H1 (cell line): ENCODE data around the gene UBA5. TPM values are rescaled to one million over a fixed set of nuclear protein-coding genes. Genes with fewer than 3 reads are reported as not detected.

Source experiments
- CBX8 ChIP-seq: fragments of 300-800, 300-1000 bp; sonication (generic); IDR thresholded peaks from 2 replicates; pipeline ENCODE4 v1.7.1; 2016; ENCODE audit warnings: low read depth, low read length, borderline replicate concordance
- CHD1 ChIP-seq: IDR thresholded peaks from 2 replicates; pipeline ENCODE4 v1.6.1; 2012; ENCODE audit warnings: low read depth, low read length, improper control_type of control experiment
- JUN ChIP-seq: IDR thresholded peaks from 2 replicates; pipeline ENCODE4 v1.6.1; 2011; ENCODE audit warnings: low read depth, mild to moderate bottlenecking, improper control_type of control experiment, low read length
- NRF1 ChIP-seq: IDR thresholded peaks from 2 replicates; pipeline ENCODE4 v1.6.1; 2011; ENCODE audit warnings: mild to moderate bottlenecking, low read depth, low read length, improper control_type of control experiment
- PHF8 ChIP-seq: fragments of 200-600 bp; sonication (generic); conservative IDR thresholded peaks from 2 replicates; pipeline ENCODE4 v1.7.1; 2012; ENCODE audit warnings: low read depth, mild to moderate bottlenecking, inconsistent platforms, low read length, moderate library complexity
- POU5F1 ChIP-seq: IDR thresholded peaks from 2 replicates; pipeline ENCODE4 v1.6.1; 2011; ENCODE audit warnings: low read depth, mild to moderate bottlenecking, low read length, moderate library complexity
- RFX5 ChIP-seq: IDR thresholded peaks from 2 replicates; pipeline ENCODE4 v1.6.1; 2011; ENCODE audit warnings: low read depth, low read length, improper control_type of control experiment, borderline replicate concordance
- SP2 ChIP-seq: IDR thresholded peaks from 2 replicates; pipeline ENCODE4 v1.6.1; 2012; ENCODE audit warnings: mild to moderate bottlenecking, low read length, inconsistent platforms
- TEAD4 ChIP-seq: IDR thresholded peaks from 2 replicates; pipeline ENCODE4 v1.6.1; 2012; ENCODE audit warnings: low read depth, low read length, inconsistent platforms, mixed read lengths
- ZNF274 ChIP-seq: IDR thresholded peaks from 2 replicates; pipeline ENCODE4 v1.7.0; 2012; ENCODE audit warnings: low read length, borderline replicate concordance; ENCODE audit errors: extremely low read depth
- polyA plus RNA-seq, 7 experiments: library from polyadenylated mRNA; depleted of rRNA in 3 of 7; stranded (reverse) in 5 of 7; unstranded in 2 of 7; fragments of >200 nt in 5 of 7; fragments of 200-250 nt in 2 of 7; gene quantifications; 1 replicate in 5 of 7; 2 replicates in 1 of 7; 4 replicates in 1 of 7; pipeline versions ENCODE4 v1.2.1 to v1.2.3, GENCODE V29; 2011 to 2013; ENCODE audit warnings: missing spikeins in 2 of 7, mixed read lengths in 2 of 7
- total RNA-seq: library from RNA; stranded (reverse); fragmentation: NEBNext Ultra II Directional; extraction: Animal tissue kit (Norgen Biotek cat#: 25700); gene quantifications from 2 replicates; pipeline ENCODE4 v1.2.1, GENCODE V29; 2021
- TF ChIP-seq, protein P1 (sequence below): fragments of 300-600 bp; sonication (generic); IDR thresholded peaks from 2 replicates; pipeline ENCODE4 v1.7.1; 2012; ENCODE audit warnings: low read length, moderate library complexity, mild to moderate bottlenecking, inconsistent platforms; ENCODE audit not compliant: insufficient replicate concordance

Gene UBA5
- total and polyA plus RNA-seq, 2 of the 8 experiments (the other 6 are each of a cell fraction or from before 2014, with no cell fraction given) = 11.0 to 28.0 TPM

DNA sequence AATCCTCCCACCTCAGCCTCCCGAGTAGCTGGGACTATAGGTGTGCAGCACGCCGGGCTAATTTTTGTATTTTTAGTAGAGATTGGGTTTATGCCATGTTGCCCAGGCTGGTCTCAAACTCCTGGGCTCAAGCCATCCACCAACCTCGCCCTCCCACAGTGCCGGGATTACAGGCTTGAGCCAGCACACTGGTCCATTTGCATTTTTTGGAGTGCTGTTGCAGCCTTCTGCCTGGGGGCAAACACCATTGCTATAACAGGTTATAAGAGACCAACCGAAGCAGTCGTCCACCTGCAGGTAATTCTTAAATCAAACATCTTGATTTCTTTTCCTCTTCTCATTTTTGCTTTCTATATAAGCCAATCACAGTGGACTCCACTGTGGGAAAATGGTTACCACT lies 35.3 kb upstream of the UBA5 start (continued):
- TF ChIP-seq, protein P1, sequence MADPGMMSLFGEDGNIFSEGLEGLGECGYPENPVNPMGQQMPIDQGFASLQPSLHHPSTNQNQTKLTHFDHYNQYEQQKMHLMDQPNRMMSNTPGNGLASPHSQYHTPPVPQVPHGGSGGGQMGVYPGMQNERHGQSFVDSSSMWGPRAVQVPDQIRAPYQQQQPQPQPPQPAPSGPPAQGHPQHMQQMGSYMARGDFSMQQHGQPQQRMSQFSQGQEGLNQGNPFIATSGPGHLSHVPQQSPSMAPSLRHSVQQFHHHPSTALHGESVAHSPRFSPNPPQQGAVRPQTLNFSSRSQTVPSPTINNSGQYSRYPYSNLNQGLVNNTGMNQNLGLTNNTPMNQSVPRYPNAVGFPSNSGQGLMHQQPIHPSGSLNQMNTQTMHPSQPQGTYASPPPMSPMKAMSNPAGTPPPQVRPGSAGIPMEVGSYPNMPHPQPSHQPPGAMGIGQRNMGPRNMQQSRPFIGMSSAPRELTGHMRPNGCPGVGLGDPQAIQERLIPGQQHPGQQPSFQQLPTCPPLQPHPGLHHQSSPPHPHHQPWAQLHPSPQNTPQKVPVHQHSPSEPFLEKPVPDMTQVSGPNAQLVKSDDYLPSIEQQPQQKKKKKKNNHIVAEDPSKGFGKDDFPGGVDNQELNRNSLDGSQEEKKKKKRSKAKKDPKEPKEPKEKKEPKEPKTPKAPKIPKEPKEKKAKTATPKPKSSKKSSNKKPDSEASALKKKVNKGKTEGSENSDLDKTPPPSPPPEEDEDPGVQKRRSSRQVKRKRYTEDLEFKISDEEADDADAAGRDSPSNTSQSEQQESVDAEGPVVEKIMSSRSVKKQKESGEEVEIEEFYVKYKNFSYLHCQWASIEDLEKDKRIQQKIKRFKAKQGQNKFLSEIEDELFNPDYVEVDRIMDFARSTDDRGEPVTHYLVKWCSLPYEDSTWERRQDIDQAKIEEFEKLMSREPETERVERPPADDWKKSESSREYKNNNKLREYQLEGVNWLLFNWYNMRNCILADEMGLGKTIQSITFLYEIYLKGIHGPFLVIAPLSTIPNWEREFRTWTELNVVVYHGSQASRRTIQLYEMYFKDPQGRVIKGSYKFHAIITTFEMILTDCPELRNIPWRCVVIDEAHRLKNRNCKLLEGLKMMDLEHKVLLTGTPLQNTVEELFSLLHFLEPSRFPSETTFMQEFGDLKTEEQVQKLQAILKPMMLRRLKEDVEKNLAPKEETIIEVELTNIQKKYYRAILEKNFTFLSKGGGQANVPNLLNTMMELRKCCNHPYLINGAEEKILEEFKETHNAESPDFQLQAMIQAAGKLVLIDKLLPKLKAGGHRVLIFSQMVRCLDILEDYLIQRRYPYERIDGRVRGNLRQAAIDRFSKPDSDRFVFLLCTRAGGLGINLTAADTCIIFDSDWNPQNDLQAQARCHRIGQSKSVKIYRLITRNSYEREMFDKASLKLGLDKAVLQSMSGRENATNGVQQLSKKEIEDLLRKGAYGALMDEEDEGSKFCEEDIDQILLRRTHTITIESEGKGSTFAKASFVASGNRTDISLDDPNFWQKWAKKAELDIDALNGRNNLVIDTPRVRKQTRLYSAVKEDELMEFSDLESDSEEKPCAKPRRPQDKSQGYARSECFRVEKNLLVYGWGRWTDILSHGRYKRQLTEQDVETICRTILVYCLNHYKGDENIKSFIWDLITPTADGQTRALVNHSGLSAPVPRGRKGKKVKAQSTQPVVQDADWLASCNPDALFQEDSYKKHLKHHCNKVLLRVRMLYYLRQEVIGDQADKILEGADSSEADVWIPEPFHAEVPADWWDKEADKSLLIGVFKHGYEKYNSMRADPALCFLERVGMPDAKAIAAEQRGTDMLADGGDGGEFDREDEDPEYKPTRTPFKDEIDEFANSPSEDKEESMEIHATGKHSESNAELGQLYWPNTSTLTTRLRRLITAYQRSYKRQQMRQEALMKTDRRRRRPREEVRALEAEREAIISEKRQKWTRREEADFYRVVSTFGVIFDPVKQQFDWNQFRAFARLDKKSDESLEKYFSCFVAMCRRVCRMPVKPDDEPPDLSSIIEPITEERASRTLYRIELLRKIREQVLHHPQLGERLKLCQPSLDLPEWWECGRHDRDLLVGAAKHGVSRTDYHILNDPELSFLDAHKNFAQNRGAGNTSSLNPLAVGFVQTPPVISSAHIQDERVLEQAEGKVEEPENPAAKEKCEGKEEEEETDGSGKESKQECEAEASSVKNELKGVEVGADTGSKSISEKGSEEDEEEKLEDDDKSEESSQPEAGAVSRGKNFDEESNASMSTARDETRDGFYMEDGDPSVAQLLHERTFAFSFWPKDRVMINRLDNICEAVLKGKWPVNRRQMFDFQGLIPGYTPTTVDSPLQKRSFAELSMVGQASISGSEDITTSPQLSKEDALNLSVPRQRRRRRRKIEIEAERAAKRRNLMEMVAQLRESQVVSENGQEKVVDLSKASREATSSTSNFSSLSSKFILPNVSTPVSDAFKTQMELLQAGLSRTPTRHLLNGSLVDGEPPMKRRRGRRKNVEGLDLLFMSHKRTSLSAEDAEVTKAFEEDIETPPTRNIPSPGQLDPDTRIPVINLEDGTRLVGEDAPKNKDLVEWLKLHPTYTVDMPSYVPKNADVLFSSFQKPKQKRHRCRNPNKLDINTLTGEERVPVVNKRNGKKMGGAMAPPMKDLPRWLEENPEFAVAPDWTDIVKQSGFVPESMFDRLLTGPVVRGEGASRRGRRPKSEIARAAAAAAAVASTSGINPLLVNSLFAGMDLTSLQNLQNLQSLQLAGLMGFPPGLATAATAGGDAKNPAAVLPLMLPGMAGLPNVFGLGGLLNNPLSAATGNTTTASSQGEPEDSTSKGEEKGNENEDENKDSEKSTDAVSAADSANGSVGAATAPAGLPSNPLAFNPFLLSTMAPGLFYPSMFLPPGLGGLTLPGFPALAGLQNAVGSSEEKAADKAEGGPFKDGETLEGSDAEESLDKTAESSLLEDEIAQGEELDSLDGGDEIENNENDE = no peak
- TF ChIP-seq POU5F1 (no peak), ZNF274 (no peak), SP2 (no peak), RFX5 (no peak), CBX8 (no peak), JUN (no peak), NRF1 (no peak), CHD1 (no peak), PHF8 (no peak), TEAD4 (no peak)
